DMS153 (cell line): ENCODE results near the gene ATP6V0A4.
"Not testable (repeated sequence)": the region's sequence is repeated elsewhere in the genome, so short reads cannot be mapped to it uniquely, and the experiment has no call there.

Source experiments
- DNase-seq: peaks from one replicate; lab custom pipeline; 2025; lab: John Stamatoyannopoulos, UW

ATP6V0A4 gene

DNA sequence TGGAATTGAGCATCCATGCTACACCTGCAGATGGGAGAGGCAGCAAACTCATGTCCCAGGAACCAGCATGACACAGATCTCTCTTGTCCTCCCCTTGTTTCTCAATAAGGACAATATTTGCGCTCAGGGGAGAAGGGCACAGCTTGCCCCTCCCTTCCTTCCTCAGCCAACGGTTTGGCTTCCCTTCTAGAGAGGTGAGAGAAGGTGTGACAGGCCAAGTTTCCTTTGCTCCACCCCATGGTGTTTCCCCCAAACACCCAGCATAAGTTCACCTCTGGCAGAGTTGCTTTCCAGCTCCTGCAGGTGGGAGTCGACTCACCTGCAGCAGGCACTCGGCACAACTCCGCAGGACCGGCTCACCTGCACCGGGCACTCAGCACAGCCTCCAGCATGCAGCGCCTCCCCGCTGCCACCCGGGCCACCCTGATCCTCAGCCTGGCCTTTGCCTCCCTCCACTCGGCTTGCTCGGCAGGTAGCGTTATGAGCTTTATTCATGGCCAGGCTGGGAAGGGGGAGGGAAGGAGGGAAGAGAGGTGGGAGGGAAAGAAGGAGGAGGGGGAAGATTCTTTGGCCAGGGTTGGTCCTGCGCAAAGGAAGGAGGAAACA, at the start of gene ATP6V0A4, which contains the start of gene TMEM213:
Gene ATP6V0A4 (minus strand): TSS at position 482 of the 606 bp plus-strand sequence. CDS start 26,949 bp downstream, outside the sequence.
Gene TMEM213 (plus strand): TSS at position 280 of the 606 bp plus-strand sequence. CDS start 111 bp downstream, at position 391.
- no peak for DNase-seq

DNA sequence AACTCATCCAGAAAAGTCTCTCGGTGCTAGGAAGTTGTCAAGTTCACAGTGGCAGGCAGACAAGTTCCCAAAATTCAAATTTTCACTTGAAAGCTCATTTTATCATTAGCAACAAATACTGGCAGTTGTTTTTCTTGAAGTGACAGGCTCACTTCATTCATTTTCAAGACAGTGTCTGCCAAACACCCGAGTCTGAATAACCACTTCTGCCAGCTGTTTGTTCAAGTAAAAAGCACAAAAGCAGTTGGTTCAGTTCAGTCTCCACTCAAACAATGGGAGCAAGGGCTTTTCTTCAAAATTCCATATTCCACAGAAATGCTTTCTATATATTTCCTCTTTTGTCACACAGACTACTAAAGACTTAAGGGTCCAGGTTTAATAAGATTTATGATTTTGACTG, 47.7 kb upstream of the ATP6V0A4 start:
- no peak for DNase-seq

DNA sequence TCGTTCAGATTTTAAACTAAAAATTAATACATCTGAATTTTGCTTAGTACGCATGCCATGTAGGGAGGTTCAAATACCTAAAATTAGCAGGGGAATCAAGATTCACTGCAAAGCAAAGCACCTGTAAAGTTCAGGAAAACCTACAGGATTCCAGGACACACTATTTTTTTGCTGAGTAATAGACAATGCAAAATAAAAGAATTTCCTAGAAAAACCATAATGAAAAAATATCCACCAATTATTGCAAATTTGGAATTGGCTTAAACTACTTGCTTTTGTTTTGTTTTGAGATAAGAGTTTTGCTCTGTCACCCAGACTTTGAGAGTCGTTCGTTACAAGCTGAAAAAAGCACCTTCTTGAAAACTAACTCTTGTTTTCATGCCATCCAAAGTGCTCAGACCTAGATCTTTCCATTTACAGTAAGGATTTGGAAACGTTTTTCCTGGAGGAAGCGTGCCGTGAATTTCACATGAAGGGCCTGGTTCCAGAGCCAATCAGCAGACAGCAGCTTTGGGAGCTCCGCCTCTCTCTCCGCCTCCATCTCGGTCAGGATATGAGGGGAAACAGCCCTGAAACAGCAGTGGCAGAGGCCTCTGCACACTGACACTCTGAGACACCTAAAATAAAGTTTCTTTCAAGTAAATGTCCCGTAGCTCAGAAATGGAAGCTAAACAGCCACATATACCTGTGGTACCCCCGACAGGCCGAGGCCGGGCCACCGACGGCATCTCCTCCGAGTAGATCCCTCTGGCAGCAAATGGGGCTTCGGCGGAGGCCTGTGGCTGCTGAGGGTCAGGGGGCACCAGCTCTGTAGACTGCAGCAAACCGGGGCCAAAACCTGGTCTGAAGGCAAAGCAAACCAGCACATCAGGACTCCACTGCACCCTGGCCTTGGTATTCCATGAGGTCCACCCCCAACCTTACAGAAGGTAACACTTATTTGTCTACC, 45.9 kb upstream of the ATP6V0A4 start:
- DNase-seq = no peak

DNA sequence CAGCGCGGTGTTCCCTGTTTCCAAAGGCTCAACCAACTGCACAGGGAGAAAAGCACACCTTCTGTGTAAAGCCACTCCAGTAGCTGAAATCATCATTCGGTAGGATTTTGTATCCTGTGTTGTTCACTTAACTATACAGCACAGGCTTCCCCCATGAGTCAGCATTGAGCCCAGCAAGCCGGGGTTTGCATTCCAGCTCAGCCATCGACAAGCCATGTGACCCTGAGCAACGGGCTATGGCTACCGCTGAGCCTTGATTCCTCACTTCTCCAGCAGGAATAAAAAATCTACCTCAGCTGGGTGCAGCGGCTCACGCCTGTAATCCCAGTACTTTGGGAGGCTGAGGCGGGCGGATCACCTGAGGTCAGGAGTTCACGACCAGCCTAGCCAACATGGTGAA, 44.1 kb upstream of the ATP6V0A4 start:
- DNase-seq = no peak

DNA sequence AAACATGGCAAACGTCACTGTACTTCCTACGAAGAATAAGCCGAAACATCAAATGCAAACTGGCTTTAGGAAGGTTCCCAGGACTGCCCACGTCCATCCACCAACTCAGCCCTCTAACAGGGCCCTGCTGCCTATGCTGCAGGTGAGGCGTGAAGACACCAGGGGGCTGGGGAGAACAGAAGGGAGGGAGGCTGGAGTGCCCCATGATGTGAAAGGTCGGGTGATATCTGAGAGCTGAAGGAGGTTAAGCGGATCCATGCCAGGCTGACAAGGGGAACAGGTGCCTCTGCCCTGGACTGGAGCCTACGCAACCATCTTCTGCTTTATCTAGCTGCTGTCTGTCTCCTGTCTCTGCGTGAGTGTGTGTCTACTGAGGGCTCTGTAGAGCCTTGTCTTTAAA, 40.2 kb upstream of the ATP6V0A4 start:
- peak; percentile 26 for DNase-seq

DNA sequence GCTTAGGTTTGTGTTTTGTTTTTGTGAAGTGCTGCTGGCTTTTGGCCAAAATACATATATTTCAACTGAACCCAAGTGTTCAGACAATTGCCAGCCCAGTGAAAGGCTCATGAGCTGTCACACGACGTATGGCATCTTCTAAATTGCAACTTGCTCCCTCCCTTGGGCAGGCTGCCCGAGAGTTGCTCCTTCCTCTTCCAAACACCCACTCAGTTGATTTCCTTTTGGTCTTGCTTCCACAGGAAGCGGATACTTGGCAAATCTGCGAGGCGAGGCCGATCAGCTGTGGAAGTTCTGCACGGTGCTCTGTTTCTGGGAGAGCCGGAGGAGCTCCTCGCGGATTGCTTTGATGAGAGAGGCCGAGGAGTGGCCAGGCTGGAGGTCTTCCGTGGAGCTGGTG, 39.6 kb upstream of the ATP6V0A4 start:
- peak; percentile 82 for DNase-seq

DNA sequence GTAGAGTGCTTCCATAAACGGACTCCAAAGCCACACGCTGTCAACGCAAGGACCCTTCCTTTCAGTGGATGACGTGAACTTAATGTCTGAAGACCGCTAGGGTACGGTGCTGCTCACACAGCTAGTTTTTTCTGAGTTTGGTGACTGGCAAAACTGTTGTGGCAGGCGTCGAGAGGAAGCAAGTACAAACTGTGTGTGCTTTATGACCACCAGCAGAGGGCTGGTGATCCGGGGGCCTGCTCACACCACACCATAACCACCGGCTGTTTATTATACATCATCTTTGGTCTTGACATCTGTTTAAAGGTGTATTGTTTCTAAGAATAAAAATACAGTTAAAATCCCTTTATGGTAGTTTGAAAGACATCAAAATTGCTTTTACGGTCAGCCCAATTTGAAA, 37.1 kb upstream of the ATP6V0A4 start:
- DNase-seq = no peak

DNA sequence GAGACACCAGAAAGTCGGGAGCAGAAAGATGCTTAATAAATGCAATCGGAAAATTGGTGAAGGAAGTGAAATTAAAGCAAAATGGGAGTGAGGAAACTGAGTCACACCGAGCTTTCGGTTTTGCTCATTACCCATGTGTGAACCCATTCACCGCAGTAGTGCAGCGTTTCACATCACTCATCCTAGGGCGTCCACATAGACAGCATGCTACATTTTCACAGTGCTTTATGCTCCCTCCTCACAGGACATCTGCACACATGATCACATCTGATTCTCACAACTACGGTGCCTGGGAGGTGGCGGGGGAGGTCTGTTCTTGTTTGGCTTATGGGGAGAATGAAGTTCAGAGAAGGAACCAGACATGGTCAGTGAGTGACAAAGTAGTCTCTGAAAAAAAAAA, 36.6 kb upstream of the ATP6V0A4 start:
- DNase-seq = no peak

DNA sequence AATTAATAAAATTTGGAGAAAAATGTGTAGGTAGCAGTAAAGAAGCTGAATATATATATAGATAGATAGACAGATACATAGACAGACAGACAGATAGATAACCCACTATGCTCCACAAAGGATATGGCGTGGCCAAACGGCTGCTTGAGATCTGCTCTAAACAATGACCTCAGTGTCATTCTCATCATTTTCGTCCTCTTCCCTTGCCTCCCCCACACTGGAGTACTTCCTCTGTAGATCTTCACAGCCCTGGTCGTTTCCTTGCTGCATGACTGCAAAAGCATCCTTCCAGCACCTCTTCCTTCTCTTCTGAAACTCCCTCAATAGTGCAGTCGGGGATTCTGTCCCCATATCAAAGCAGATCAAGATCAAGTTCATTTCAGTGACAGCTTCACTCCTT, 35.6 kb upstream of the ATP6V0A4 start:
- no peak for DNase-seq

DNA sequence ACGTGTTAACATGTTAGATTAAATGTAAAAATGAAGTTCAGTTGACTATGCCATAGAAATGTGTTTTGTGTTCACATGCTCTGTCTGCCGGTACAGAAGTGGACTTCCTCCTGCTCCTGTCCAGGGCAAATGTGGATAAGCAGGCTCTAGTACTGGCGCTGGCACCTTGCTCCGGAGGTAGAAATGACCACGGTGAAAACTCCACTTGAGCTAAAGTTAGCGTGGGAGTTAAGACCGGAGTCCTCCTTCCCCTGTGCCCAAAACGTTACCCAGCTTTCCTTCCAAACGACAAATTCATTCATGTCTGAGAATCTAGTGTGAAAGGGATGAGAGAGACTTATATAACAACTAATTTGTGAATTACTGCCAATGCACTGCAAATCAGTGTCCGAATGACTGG, 35.0 kb upstream of the ATP6V0A4 start:
- no peak for DNase-seq

DNA sequence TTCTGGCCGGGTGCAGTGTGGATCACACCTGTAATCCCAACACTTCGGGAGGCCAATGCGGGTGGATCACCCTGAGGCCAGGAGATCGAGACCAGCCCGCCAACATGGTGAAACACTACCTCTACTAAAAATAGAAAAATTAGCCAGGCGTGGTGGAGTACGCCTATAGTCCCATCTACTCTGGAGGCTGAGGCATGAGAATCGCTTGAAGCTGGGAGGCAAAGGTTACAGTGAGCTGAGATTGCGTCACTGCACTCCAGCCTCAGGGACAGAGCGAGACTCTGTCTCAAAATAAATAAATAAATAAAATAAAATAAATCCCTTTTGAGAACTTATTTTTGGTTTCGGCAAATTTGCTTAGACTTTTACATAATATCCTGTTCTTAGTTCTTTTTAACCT, 31.3 kb upstream of the ATP6V0A4 start:
- no peak for DNase-seq

DNA sequence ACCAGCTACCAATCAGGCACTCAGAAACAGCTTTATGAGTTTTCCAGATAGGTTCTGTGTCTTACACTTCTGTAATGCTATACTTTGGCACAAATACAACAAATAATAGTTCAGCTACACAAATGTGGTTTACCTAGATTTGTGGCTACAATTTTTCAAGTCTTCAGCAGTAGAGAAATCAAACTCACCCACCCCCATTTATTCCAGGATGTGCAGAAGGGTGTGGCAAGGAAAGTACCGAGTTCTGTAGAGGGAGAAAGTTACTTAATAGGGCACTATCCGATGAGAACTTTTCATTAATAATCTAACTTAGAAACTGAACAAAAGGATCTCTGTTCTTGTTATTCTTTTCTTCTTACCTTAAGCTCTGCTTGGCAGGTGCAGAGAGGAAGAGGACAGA, 30.3 kb upstream of the ATP6V0A4 start:
- no peak for DNase-seq

DNA sequence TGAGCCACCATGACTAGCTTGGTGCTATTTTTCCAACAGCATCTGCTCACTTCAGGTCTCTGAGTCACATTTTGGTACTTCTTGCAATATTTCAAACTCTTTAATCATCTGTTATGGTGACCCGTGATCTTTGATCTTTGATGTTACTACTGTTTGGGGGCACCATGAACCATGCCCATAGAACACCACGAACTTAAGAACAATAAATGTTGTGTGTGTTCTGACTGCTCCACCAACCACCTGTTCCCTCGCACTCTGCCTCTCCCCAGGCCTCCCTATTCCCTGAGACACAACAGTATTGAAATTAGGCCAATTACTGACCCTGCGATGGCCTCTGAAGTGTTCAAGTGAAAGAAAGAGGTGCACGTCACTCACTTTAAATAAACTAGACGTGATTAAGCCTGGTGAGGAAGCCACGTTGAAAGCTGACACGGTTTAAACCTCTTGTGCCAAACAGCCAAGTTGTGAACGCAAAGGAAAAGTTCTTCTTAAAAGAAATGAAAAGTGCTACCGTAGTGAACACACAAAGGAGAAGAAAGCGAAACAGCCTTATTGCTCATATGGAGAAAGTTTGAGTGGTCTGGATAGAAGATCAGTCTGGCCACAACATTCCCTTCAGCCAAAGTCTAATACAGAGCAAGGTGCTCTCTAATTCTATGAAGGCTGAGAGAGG, 27.2 kb upstream of the ATP6V0A4 start:
- DNase-seq = no peak

DNA sequence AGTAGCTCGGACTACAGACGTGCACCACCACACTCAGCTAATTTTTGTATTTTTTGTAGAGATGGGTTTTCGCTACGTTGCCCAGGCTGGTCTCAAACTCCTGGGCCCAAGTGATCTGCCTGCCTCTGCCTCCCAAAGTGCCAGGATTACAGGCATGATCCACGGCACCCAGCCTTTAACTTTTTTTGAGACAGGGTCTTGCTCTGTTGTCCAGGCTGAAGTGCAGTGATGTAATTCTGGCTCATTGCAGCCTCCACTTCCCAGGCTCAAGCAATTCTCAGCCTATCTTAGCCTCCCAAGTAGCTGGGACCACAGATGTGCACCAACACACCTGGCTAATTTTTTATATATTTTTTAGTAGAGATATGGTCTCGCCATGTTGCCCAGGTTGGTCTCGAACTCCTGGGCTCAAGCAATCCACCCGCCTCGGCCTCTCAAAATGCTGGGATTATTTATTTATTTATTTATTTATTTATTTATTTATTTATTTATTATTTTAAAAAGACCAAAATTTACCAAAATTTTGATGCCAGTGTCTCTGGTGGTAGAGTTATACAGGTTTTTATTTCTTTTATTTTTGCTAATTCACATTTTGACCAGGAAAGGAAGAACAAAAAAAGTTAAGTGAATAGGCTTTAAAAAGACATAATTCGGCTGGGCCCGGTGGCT, 25.0 kb upstream of the ATP6V0A4 start:
- no peak for DNase-seq

DNA sequence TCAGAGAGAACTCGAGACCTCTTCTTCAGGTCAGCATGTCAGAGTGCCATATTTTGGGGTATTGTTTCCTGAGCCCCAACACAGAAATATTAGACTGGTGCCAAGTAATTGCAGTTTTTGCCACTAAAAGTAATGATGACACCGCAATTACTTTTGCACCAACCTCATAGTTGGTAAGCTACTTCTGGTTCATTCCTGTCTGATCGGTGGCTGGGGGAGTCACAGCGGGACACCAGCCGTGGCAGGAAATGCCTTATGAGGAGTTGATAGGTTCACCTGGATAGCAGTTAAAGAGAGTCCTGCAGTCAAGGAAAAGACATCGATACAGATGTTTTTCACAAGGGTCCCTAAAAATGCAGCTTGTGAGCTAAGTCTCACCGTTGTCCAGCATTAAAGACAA, 23.9 kb upstream of the ATP6V0A4 start:
- no peak for DNase-seq

DNA sequence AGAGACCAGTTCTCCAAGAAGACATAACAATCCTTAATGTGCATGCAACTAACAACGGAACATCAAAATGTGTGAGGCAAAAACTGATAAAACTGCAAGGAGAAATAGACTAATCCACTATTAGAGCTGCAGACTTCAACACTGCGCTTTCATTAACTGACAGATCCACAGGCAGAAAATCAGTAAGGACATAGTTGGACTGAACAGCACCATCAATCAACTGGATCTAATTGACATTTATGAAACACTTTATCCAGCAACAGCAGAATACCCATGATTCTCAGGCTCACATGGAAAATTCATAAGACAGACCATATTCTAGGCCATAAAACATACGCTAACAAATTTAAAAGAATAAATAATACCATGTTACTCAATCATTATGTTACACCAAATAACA, 21.6 kb upstream of the ATP6V0A4 start:
- DNase-seq = no peak

DNA sequence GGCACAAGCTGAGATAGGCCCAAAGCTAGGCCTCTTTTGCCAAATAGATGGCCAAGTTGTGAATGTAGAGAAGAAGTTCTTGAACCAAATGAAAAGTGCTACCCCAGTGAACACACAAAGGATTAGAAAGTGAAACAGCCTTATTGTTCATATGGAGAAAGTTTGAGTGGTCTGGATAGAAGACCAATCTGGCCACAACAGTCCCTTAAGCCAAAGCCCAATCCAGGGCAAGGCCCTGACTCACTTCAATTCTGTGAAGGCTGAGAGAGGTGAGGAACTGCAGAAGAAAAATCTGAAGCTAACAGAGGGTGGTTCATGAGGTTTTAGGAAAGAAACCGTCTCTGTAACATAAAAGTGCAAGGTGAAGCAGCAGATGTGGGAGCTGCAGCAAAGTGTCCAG, 18.7 kb upstream of the ATP6V0A4 start:
- no peak for DNase-seq

DNA sequence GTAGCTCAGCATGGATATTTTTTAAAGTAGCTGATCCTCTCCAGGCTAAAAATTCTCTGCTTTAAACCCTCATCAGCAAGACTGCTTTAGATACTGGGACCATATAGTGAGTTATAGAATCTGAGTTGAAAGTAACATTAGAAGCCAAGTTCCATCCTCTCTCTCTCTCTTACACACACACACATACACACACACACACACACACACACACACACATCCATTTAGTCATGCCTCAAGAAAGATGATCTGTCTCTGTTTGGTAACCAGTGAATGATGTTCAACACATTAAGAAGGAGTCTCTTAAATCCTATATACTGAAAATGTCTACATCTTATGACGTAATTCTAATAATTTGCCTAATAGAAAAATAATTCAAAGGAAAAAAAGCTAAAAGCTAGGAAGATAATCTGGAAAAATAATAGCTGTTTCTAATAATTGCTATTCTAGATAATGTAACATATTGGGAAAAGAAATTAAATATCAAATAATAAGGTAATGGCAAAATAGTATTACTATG, 16.9 kb upstream of the ATP6V0A4 start:
- no peak for DNase-seq

DNA sequence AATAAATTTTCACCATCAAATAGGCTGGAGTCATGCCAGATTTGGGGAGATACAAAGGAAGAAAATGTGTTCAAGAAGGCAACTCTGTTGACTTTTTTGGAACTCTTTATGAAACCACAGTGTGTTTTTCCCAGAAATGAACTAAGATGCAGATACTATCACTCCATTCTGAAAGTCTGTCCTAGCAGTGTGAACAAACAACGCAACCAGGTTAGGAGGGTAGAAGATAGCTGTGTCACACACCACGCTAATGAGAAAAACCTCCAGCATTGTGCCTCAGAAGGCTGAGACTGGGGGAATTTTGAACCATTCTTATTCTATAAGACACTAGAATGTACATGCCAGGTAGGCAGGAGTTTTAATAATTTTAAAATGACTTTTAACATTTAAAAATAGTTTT, 15.9 kb upstream of the ATP6V0A4 start:
- DNase-seq = no peak

DNA sequence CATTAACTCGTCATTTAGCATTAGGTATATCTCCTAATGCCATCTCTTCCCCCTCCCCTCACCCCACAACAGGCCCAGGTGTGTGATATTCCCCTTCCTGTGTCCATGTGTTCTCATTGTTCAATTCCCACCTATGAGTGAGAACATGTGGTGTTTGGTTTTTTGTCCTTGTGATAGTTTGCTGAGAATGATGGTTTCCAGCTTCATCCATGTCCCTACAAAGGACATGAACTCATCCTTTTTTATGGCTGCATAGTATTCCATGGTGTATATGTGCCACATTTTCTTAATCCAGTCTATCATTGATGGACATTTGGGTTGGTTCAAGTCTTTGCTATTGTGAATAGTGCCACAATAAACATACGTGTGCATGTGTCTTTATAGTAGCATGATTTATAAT, 13.3 kb upstream of the ATP6V0A4 start:
- not testable (repeated sequence) for DNase-seq

DNA sequence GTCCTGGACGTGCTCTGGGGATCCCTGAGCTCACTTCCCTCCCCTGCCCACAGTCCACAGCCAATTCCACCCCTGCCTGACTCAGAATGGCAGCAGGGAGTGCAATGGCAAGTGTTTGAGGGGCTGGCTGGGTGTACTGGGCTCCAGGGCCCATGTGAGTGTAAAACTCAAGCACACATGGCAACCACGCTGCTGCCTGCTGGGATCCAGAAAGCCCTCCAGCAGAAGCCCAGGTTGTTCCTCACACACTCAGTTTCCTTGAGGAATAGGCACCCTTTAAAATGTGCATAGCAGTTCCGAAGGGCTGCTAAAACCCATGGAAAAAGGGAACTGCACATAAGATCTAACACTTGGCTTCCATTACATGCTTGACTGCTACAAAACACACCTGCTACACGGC, 11.3 kb upstream of the ATP6V0A4 start:
- no peak for DNase-seq

DNA sequence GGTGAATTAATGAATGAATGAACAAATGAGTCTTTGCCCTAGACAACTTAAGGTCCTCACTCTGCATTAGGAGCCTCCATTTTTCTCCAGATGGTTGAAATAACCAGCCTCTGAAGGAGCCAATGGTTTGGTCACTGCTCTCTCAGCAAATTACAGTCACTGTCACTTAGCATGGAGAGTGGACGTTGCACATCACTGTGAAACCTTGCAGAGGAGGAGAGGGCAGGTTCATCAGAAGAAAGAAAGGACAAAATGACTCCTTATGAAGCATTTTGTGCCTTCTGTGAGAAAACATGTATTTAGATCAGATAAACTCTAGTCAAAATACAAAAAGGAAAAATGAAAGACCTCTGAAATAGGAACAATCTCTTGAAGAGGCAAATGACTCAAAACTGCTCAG, 6.6 kb upstream of the ATP6V0A4 start:
- DNase-seq = no peak
